ENCODE measurements around the gene ZNF541. TPM values are rescaled to one million over a fixed set of nuclear protein-coding genes. Genes with fewer than 3 reads are reported as not detected.

Gene ZNF541
- total and polyA plus RNA-seq, 2 experiments from 2014 or later = 0.26 to 0.42 TPM

DNA sequence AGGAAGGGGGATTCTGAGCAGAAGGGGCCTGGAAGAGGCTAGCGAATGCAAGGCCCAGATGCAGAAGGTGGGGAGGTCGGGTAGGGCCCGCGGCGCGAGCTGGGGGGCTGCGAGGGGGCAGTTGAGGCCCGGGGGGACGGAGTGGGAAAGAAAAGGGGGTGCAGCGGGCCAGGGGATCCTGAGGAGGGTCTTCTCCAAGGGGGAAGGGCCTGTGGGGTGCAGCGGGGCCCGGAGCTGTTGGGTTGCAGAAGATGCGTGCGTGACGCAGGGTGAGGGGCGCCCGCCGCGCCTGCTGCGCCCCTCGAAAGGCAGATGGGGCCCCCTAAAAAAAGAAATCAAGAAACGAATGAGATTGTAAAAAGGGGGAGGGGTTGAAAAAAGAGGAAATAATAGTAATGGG lies 313 bp downstream of the ZNF541 start (continued):
- TF ChIP-seq ZNF462 (CRISPR knock-in tag; IDR thresholded peaks at IDR 0.05) = no peak
- no peak for TF ChIP-seq NANOG (IDR thresholded peaks at IDR 0.05; ENCODE audit: borderline replicate concordance)
- TF ChIP-seq EZH2 (IDR thresholded peaks at IDR 0.05; ENCODE audit: low read depth, unreplicated experiment) = no peak
- TF ChIP-seq EZH2phosphoT487 (IDR thresholded peaks at IDR 0.05; ENCODE audit: unreplicated experiment) = no peak
- no peak for TF ChIP-seq STAT1 (IDR thresholded peaks at IDR 0.05; ENCODE audit: unreplicated experiment)

DNA sequence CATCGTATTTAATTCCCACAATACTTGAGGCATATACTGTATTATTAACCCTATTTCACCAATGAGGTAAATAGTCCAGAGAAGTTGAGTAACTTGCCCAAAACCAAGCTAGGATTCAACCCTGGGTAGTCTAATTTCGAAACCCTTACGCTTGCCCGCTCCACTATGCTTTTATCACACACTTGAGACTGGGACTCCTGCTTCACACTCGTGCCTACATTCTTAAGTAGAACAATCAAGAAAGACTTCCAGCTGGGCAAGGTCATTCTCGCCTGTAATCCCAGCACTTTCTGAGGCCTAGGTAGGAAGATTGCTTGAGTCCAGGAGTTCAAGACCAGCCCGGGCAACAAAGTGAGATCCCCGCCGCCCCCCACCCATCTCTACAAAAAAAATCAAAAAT lies 3.6 kb downstream of the ZNF541 start:
- no peaks in the 10 kb centered on the region for H3K9me2 ChIP-seq (ENCODE audit: insufficient read depth)
- no peaks in the 10 kb centered on the region for H3K36me3 ChIP-seq (ENCODE audit: insufficient read depth)
- H3K27ac ChIP-seq (ENCODE audit: low read depth) = no peak overlapping the region
- 0 out of 2 replicates have a peak, but pooled peaks cover 2% of the 10 kb centered on the region for H3F3A ChIP-seq (replicated peaks; ENCODE audit: low read depth)
- no peaks in the 10 kb centered on the region for H4K20me1 ChIP-seq (replicated peaks; ENCODE audit: insufficient read depth)
- H3K27ac Mint-ChIP-seq = no peak overlapping the region
- H3K9me3 Mint-ChIP-seq = no peaks in the 10 kb centered on the region
- H3K27me3 ChIP-seq (ENCODE audit: insufficient read depth) = no peaks in the 10 kb centered on the region
- H3K4me3 Mint-ChIP-seq = no peak overlapping the region
- H3K27me3 Mint-ChIP-seq (ENCODE audit: insufficient read depth, low read depth, poor library complexity) = peaks cover 15% of the 10 kb centered on the region
- no peak overlapping the region for H2AFZ ChIP-seq
- no peak for ATAC-seq
- no peaks in the 10 kb centered on the region for H3K36me3 Mint-ChIP-seq (ENCODE audit: low read depth)
- H3K4me3 ChIP-seq = no peak overlapping the region
- no peaks in the 10 kb centered on the region for H3K79me2 ChIP-seq (replicated peaks; ENCODE audit: insufficient read depth)
- H3K4me1 ChIP-seq (ENCODE audit: insufficient read depth) = 0 out of 2 replicates have a peak, but pooled peaks cover 3% of the 10 kb centered on the region
- DNase-seq (ENCODE audit: low spot score) = no peak
- no peak overlapping the region for H3K4me2 ChIP-seq
- H3K4me1 Mint-ChIP-seq = peaks cover 10% of the 10 kb centered on the region
- TF ChIP-seq ZNF114 (CRISPR knock-in tag; IDR thresholded peaks at IDR 0.05) (no peak), CREB1 (CRISPR knock-in tag; IDR thresholded peaks at IDR 0.05; ENCODE audit: low read depth) (no peak), EZH2phosphoT487 (IDR thresholded peaks at IDR 0.05; ENCODE audit: unreplicated experiment) (no peak), POLR2AphosphoS5 (IDR thresholded peaks at IDR 0.05; ENCODE audit: low read depth) (no peak), ETS1 (IDR thresholded peaks at IDR 0.05) (no peak), EZH2 (IDR thresholded peaks at IDR 0.05; ENCODE audit: low read depth, unreplicated experiment) (no peak), ZNF331 (CRISPR knock-in tag; IDR thresholded peaks at IDR 0.05; ENCODE audit: low read depth) (no peak), STAT1 (IDR thresholded peaks at IDR 0.05; ENCODE audit: unreplicated experiment) (no peak), CTCF (conservative IDR thresholded peaks at IDR 0.05; ENCODE audit: low read depth in 2 of 2) (no peak), JUNB (IDR thresholded peaks at IDR 0.05; ENCODE audit: unreplicated experiment) (no peak)
- TF ChIP-seq, protein P1, sequence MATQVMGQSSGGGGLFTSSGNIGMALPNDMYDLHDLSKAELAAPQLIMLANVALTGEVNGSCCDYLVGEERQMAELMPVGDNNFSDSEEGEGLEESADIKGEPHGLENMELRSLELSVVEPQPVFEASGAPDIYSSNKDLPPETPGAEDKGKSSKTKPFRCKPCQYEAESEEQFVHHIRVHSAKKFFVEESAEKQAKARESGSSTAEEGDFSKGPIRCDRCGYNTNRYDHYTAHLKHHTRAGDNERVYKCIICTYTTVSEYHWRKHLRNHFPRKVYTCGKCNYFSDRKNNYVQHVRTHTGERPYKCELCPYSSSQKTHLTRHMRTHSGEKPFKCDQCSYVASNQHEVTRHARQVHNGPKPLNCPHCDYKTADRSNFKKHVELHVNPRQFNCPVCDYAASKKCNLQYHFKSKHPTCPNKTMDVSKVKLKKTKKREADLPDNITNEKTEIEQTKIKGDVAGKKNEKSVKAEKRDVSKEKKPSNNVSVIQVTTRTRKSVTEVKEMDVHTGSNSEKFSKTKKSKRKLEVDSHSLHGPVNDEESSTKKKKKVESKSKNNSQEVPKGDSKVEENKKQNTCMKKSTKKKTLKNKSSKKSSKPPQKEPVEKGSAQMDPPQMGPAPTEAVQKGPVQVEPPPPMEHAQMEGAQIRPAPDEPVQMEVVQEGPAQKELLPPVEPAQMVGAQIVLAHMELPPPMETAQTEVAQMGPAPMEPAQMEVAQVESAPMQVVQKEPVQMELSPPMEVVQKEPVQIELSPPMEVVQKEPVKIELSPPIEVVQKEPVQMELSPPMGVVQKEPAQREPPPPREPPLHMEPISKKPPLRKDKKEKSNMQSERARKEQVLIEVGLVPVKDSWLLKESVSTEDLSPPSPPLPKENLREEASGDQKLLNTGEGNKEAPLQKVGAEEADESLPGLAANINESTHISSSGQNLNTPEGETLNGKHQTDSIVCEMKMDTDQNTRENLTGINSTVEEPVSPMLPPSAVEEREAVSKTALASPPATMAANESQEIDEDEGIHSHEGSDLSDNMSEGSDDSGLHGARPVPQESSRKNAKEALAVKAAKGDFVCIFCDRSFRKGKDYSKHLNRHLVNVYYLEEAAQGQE (IDR thresholded peaks at IDR 0.05; ENCODE audit: unreplicated experiment) = no peak

All from GM23338 (cell line).